Fibroblast of upper back skin (primary cell): ENCODE data around the gene CUEDC1.
"Not testable (repeated sequence)": the region's sequence is repeated elsewhere in the genome, so short reads cannot be mapped to it uniquely, and the experiment has no call there.

Source experiments
- DNase-seq: peaks from one replicate; pipeline ENCODE4 v3.0.0-alpha.2; 2013

The CUEDC1 gene

DNA sequence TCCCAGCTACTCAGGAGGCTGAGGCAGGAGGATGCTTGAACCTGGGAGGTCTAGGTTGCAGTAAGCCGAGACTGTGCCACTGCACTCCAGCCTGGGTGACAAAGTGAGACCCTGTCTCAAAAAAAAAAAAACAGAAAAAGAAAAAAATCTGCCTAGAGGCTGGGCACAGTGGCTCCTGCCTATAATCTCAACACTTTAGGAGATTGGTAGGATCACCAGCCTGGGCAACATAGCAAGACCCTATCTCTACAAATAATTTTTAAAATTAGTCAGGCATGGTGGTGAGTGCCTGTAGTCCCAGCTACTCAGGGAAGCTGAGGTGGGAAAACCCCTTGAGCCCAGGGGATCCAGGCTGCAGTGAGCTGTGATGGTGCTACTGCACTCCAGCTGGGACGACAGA lies 17.7 kb downstream of the CUEDC1 start:
- DNase-seq = no peak

DNA sequence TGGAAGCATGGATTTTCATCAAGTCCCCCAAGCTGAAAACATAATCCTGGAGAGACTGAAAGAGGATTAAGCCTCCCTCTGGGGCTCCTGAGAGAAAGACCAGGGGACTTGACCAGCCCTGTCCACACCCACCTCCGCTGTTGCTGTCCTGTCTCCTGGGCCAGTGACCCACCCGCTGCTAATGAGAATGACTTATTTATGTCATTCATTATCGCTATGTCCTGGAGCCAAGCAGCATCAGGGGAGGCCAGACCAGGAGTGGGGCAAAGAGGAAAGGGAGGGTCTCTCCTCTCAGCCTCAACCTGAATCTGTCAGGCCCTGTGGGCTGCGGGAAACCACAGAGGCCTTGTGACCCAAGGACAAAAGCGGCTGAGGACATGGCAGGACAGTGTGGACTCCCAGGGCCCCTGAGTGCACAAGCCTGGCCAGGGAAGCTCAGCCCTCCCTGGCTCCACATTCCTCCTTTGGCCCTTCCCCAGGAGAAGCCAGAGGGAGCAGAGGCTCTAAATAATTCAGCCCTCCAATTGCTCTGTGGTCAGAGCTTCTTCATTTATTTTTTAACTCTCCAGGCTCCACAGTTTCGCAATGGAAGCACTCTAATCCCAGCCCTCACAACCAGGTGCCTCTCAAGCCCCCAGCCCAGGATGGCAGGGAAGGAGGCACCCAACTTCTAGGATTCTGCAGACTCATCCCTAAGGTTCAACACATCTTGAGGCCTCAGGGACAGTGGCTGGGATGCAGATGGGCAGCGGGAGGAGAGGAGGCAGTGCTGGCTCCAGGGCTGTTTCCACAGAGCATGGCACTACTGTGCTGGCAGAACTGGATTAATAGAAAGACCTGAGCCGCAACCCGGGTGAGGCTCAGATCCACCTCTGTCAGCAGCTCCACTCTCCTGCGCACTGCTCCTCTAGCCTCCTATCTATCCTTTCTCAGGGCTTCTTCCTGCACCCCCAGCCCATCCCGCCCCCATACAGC lies 19.1 kb downstream of the CUEDC1 start:
- DNase-seq = peak; percentile 77

DNA sequence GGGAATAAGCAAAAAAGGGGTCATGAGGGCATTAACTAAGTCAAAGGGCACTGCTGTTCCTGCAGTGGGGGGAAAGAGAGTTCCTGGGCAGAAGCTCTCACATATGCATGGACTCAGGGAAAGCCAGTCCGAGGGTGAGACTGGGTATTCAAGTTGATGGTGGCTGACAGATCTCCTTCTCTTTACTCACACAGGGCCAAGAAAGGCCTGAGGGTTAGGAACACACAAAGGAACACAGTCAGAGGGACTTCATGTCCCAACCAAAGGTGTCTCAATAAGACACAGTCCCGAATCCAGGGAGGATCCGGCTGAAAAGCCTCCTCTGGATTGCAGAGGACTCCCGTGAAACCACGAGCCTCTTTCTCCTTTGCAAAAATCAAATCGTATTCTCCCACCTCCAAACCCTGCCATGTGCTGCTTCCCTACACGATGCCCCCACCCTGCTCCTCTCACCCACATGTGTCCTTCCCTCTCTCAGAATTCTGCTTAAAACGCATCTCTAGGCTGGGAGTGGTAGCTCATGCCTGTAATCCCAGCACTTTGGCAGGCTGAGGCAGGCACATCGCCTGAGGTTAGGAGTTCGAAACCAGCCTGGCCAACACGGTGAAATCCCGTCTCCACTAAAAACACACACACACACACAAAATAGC lies 23.6 kb downstream of the CUEDC1 start:
- DNase-seq = no peak

DNA sequence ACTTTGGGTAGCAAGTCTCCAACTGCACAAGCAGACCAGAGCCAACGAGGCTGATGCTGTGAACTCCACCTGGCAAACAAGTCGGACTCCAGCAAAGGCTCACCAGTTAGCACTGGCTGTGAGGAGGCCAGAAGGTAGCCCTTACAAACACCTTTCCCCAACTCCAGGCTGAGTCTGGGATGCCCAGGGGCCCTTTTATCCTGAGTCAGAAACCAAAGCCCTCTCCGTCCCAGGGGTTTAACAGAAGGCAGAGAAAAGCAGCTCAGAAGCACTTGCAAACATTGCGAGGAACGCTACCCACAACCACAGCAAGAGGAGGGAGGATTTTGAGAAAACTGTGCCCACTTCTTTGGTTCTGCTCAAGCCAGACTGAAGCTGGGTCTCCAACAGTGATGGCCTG lies 25.0 kb downstream of the CUEDC1 start:
- no peak for DNase-seq

DNA sequence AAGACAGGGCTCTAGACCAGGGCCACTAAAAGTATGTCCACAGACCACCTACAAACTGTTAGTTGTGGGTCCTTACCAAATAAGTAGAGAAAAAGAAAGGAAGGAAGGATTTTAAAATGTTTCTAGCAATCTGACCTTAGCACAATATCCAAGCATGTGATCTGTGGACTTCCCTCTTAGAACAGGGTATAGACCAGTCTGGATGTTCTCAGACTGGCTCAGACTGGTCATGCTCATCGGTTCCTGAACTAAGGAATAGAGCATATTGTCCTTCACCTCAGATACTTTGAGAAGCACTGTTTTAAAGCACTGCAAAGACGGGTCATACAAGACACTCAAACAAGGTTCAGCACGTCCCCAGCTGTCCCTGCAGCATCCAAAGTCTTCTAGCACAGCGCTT lies 25.8 kb downstream of the CUEDC1 start:
- no peak for DNase-seq

DNA sequence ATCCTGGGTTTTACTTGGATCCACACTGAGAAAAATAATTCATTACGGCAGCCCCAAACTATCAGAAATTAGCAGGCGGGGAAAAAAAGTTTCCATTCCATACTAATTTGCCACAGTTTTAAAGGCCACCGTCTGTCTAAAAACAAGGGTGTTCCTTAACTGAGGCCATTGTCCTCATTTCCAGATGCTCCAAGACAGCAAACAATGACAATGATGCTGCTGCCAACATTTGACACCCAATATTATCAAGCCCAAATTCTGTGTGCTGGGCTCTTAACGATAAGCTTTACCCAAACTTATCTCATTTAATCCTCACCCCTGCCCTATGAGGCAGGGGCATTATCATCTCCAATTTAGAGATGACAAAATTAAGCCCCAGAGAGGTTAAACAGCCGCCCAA lies 26.3 kb downstream of the CUEDC1 start:
- no peak for DNase-seq

DNA sequence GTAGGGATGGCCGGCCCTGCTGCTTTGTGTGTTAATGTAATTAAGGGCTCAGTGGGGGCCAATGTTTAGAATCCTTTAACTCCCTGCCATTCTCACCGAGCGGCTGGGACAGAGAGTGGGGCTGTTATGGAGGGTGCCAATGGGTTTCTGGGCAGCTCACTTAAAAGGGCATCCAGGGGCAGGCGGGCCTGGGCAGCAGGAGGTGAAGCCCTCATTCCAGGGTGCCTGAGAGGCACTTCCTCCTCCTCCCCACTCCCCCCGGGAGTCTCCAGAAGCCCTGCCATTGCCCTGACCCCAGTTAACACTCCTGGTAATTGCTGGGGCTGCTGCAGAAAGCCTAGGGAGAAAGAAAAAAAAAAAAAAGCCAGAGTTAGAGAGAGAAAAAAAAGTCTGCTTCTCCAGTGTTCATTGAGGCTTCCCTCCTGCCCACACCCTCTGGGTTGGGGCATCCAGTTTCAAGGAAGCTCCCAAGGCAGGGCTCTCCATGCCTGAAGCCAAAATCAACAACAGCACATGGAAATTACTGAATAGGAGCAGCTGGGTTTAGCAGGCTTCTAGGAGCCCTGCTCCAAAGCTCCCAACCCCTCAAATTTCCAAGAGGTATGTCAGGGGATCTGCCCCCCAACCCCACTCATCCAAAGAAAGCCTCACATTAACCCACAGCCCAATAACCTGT lies 28.0 kb downstream of the CUEDC1 start:
- peak; percentile 70 for DNase-seq

DNA sequence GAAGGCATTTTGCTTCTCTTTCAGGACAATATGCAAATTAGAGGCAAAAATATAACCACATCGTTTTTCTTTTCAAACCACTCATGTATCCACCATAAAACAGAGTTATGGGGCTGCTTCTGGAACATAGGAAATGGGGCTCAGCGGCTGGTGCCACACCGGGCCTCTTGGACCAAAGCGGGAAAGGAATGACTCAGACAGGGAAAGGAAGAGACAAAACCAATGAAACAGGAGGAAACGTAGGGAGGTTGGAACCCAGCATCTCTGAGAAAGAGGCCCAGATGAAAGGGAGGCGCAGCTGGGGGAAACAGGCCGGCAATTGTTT lies 28.5 kb downstream of the CUEDC1 start:
- no peak for DNase-seq

DNA sequence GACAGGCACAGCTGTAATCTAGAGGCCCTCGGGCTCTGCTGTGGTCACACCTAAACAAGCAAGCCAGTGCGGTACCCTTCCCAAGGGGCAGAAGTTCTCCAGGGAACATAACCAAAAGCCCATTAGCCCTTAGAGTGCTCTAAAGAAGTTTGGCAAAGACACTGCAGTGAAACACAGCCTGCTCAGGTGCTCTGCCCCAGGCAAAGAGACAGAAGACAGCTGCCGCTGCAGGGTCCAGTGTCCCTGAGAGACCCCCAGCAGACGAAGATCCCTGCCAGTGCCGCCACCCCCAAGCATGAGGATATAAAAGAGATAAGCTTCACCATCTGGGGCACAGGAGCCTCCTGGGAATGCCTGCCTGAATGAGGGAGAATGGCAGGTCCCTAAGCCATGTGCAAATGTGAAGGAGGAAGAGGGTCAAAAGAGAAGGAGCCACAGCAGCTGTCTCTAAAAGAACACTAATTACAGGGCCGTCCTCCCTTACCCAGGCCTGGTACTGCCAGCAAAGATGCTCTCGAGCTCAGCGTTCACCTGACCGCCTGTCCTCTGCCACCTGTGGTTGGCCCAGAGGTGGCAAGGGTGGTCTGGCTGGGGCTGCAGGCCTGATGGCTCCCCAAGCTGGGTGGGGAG lies 29.7 kb downstream of the CUEDC1 start:
- no peak for DNase-seq

DNA sequence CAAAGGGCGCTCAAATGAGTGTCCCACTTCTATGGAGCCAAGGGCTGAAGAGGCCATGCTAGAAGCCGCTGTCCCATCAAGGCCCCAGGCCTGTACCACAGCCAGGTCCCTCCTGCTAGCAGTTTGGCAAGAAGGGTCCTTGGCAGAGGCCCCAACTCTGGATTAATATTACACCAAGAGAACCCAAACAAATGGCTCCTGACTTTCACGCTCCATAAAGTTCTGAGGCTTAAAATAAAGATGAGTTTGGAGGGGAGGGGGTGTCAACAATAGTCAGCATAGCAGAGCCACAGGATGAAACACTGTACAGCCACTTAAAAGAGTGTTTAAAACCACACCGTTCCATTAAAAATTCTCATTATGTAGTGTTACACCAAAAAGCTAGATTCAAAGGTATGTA lies 30.5 kb downstream of the CUEDC1 start:
- no peak for DNase-seq

DNA sequence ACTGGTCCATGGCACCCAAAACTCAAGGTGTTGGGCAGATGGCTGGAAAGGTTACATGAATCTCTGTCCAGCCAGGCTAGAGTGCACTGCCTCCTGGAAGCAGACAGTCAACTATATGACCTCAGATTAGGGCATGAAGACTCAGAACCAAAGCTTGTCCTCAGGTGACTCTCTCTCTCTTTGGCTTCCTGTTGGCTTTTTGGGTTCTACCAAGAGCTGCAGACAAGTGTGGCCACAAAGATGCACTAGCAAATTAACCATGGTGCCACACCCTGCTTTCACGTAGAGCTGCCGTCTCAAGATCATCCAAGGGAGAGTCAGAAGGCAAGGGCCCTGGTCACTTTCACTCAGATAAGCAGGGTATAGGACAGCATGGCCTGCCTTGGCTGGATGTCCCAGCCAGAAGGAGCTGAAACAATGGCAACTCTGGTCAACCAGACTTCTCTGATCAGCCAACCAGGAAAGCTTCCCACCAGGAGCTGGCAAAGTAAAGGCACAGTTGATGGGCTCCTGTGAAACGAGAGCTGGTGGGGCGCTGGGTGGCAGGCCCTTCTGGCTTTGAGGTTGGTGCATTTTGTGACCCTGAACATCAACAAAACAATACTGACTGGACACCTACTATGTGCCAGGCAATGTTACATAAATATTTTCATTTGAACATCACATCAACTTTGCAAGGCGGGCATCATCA lies 31.9 kb downstream of the CUEDC1 start:
- DNase-seq = no peak

DNA sequence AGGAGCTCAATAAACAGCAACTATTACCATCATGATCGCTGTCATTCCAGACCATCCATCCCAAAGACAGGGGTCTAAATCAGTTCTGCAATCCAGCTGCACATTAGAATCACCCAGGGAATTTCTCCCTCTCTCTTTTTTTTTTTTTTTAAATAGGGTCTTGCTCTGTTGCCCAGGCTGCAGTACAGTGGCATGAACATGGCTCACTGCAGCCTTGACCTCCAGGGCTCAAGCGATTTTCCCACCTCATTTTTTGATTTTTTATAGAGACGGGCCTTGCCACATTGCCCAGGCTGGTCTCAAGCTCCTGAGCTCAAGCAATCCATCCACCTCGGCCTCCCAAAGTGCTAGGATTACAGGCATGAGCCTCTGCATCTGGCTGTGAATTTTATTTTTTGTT lies 32.5 kb downstream of the CUEDC1 start:
- DNase-seq = not testable (repeated sequence)

DNA sequence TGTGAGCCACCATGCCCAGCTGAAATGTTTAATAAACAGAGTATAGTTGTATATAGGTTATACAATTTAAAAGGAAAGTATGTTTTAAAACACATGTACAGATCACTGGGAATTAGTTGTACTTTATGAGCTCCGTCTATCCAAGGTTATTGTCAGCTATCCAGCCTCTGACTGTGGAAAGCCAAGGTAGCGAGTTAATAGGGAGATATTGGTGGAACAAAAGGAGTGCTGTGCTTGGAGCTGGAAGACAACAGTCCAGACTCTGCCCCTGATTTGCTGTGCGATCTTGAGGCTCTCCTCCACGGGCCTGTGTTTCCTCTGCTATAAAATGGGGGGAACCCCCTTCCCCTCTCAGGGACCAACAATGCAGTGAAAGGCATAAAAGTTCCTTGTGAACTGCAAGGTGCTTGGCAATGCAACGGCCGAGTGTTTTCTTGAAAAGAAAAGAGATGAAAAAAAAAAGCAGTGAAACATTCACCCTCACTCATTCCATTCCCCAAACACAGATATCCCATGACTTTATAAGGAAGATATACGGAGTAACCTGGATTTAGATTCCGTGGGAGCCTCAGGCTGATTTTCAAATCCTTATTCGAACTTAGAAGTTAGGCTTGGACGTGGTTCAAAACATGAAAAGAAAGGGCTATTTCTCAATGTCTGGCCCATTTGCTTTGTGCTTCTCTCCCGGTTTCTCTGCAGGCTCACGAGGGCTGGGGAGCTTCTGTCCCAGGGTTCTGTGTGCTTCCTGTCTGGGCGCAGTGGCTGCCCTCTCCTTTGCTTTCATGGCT lies 34.1 kb downstream of the CUEDC1 start:
- peak; percentile 71 for DNase-seq

DNA sequence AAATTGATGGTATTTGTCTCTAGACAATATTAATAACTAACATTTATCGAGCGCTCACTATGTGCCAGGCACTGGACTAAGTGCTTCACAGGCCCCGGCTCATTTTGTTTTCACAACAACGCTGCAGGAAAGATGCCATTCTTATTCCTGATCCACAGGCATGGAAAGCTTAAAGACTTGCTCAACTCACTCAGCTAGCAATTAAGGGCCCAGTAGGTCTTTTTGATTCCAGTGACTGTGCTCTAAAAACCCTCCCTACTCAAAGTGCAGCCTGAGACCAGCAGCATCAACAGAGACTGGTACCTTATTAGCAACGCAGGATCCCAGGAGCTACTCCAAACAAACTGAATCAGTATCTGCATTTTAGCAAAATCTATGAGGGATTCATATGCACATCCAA lies 35.3 kb downstream of the CUEDC1 start:
- DNase-seq = no peak

DNA sequence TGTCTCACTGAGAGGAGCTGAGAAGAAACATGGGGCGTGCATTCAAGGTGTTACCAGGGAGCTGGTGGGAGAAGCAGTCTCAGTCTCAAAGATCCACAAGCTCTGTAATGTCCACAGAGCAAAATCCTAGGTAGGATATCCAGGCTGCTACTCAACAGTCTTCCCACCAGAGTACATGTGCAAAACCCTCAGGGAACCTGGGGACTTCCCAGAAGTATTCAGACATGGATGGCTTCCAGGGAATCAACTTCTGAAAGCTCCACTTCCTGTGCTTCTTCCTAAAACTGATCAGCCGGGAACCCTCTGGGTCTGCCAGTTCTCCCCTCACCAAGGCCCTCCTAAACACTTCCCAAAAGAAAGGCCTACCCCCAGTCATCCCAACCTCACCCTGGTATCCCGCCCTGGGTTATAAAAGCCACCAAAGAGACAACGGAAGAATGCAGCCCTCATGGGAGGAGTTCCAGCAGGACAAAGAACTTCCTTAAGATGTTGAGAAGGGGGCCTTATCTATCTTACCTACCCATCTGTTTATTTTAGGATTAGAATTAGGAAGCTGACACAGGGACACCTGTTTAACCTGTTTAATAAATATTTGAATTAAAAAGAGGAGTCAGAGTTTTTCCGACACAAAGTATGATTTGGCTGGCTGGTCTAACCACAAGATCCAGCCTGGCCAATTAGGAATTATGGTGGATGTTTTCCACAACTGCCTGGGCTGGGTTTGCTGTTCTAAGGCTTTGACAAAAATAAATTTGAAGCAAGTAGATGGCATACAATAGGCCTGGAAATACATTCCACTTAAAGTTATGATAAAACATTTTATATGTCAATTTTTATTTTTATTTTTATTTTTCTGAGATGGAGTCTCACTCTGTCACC lies 37.0 kb downstream of the CUEDC1 start:
- DNase-seq = peak; percentile 54

DNA sequence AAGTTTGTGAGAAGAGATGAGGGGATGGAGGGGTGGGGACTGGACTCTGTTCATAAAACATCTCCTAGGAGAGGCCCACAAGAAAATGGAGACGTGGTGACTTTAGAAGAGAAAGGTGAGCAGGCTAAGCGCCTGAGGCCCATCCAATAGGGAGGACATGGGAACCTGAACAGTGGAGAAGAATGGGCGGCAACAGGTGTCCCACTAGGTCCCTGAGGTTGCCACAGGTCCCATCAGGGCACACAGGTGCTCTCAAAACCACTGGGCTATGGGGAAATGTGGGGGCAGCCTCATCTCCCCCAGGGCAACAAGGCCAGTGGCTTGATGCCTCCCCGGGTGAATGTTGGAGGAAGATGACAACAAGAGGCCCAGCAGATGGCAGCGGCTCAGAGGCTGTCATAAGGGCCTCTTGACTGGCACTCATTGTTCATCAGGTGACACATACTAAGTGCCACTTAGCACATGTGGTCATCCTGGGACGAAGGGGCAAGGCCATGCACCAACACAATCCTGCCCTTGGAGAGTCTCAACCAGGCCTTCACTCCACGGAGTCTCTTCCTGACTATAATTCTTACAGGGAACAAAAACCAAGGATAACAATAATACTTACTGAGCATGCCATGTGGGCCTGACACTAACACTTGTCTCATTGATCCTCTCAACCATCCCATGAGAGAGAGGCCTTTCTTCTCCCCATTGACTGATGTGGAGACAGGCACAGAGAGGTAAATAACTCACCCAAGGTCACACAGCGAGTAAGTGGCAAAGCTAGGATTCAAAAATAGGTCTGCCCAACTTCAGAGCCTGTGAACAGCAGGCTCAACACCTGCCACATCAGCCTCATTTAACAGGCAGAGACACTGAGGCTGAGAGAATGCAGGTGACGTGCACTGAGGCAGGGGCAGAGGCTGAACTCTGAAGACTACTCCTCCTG lies 38.0 kb downstream of the CUEDC1 start:
- no peak for DNase-seq

DNA sequence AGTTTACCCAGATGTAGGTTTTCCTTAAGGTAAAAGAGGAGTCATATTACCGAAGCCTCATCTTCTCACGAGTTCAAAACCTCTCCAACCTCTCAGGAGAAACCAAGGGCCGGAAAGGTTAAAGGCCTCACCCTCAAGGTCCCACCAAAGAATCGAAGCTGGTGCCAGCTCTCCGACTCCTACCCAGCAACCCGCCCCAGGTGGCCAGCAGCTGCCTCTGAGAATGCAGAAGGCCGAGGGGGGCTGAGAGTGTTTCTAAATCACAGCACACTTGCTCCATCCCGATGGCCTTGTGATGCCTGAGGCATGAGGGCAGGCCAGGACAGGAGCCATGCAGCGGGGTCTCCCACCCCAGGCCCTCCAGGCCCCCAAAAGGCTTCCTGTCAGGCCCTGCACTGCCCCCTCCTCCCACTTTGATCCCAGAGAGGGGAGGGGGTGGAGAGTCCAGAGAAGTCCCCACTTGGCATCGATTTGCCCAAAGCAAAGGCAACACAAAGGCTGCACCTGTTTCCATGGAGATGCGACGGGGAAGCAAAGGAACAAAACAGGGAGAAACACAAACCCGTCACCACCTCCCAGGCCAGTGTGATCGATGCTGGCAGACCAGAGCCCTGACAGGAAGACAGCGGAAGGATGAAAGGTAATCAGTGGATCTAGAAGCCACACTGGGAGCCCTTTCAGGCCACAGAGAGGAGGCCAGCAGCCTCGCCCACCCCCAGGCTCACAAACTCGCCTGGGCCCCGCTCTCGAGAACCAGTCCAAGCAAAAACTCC lies 39.0 kb downstream of the CUEDC1 start:
- peak; percentile 30 for DNase-seq

DNA sequence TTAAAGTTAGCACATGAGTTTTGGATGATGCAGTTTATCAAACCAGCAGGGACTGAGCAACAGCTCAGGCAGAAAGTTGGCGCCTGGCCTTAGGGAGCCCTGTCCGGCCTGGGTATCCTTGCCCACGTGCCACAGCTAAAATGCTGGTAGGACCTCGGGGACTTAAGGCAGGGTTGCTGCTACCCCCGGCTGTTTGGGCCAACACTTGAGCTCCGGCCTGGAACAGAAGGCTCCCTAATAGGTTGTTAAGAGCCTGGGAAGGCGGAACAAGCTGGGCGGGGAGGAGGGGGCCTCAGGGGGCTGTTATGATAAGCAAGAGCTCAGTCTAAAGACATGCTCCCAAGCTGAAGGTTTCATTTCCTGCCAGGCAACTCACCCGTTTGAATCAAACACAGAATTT lies 39.7 kb downstream of the CUEDC1 start:
- no peak for DNase-seq
